Umbilical cord (tissue), 2 donors: ENCODE data around the gene ZNF747. TPM values are rescaled to one million over a fixed set of nuclear protein-coding genes. Genes with fewer than 3 reads are reported as not detected.

Source experiments
- DNase-seq: peaks from one replicate; pipeline ENCODE4 v3.0.0-alpha.2; 2015; ENCODE audit warnings: low spot score
- total RNA-seq: library from RNA; depleted of rRNA; stranded (reverse); fragments of >200 nt; gene quantifications from one replicate; pipeline ENCODE4 v1.2.3, GENCODE V29; 2014; ENCODE audit warnings: low replicate concordance; ENCODE audit not compliant: insufficient read depth

Gene ZNF747
- total RNA-seq, result 5.5 TPM

GRCh38 chr16:30534368-30535105 lies at the start of gene ZNF747:
TSS of gene ZNF747 (minus strand) at chr16:30534858. CDS start at chr16:30534679, 179 bp downstream.
- peak; percentile 95 for DNase-seq

- no peak for DNase-seq
Observed at GRCh38 chr16:30582611-30583340, 48.1 kb upstream of the ZNF747 start.

- no peak for DNase-seq
Observed at GRCh38 chr16:30581457-30581856, 46.8 kb upstream of the ZNF747 start.

- DNase-seq, result no peak
Observed at GRCh38 chr16:30574678-30575077, 40.0 kb upstream of the ZNF747 start.

- peak; percentile 100 for DNase-seq
Observed at GRCh38 chr16:30571445-30572322, 37.0 kb upstream of the ZNF747 start, which contains the start of gene ZNF688. TSS of gene ZNF688 (minus strand) at chr16:30571714. CDS start at chr16:30571629, 85 bp downstream.

GRCh38 chr16:30570636-30571444 lies 36.2 kb upstream of the ZNF747 start:
- DNase-seq, result peak; percentile 59

GRCh38 chr16:30569746-30570635 lies 35.3 kb upstream of the ZNF747 start:
- no peak for DNase-seq

GRCh38 chr16:30569281-30569680 lies 34.6 kb upstream of the ZNF747 start:
- DNase-seq, result no peak

- DNase-seq, result no peak
Observed at GRCh38 chr16:30567991-30568638, 33.5 kb upstream of the ZNF747 start.

- no peak for DNase-seq
Observed at GRCh38 chr16:30567160-30567990, 32.7 kb upstream of the ZNF747 start.

GRCh38 chr16:30566531-30566930 lies 31.9 kb upstream of the ZNF747 start:
- no peak for DNase-seq

GRCh38 chr16:30565984-30566383 lies 31.3 kb upstream of the ZNF747 start:
- DNase-seq, result no peak

GRCh38 chr16:30565526-30565925 lies 30.9 kb upstream of the ZNF747 start:
- DNase-seq, result no peak

- no peak for DNase-seq
Observed at GRCh38 chr16:30562021-30562420, 27.4 kb upstream of the ZNF747 start.

- no peak for DNase-seq
Observed at GRCh38 chr16:30561089-30561816, 26.6 kb upstream of the ZNF747 start.

- no peak for DNase-seq
Observed at GRCh38 chr16:30559690-30560089, 25.0 kb upstream of the ZNF747 start.

GRCh38 chr16:30558789-30559377 lies 24.2 kb upstream of the ZNF747 start:
- no peak for DNase-seq
